DMS79 treated with DMSO at 0.1 percent for 48 hours (cell line): ENCODE results near the gene MT1X.

Experiments used
- DNase-seq: peaks from one replicate; lab custom pipeline; 2025; lab: John Stamatoyannopoulos, UW

MT1X gene

GRCh38 chr16:56679078-56679730, 3.1 kb upstream of the MT1X start:
- no peak for DNase-seq

DNA sequence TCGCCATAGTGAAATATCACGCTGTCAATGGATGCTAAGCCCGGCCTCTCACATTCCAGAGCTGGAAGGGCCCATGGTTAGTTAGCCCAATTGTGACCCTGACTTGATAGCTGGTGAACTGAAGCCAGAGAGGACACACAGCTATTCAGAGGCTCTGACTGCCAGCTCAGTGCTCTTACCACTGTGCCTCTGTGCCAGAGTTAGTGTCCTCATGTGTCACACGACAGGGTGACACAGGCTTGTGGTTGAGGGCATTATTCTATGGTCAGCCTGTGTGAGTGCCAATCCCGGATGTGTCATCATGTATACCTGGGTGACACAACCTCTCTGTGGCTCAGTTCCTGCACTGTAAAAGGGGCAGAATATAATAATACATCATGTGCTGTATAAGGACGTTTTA, 2.5 kb upstream of the MT1X start:
- no peak for DNase-seq

GRCh38 chr16:56682703-56683397, 580 bp downstream of the MT1X start:
- DNase-seq = no peak

DNA sequence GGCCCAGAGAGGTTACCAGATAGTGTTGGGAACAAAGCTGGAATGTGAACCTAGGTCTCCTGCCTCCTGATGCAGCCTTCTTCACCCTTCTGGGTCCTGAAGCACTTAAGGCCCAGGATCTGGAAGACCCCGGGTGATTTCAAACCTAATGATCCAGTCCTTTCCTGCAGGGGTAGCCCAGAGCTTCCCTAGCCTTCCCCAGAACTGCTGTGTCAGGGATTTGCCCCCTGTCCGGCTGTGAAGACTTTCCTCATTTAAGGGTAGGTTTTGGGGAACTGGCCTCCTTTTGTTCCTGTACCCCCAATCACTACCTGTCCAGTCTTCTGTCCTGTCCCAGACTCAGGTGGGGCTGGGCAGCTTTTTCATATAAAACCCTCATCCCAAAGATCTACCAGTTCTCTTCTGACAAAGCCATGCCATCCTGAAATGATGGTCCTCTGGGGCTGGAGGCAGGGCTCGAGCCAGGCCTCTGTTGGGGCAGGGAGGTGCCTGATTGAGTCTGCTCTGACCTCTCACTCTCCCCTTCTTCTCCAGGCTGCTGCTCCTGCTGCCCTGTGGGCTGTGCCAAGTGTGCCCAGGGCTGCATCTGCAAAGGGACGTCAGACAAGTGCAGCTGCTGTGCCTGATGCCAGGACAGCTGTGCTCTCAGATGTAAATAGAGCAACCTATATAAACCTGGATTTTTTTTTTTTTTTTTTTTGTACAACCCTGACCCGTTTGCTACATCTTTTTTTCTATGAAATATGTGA, 1.3 kb downstream of the MT1X start:
- DNase-seq = no peak

DNA sequence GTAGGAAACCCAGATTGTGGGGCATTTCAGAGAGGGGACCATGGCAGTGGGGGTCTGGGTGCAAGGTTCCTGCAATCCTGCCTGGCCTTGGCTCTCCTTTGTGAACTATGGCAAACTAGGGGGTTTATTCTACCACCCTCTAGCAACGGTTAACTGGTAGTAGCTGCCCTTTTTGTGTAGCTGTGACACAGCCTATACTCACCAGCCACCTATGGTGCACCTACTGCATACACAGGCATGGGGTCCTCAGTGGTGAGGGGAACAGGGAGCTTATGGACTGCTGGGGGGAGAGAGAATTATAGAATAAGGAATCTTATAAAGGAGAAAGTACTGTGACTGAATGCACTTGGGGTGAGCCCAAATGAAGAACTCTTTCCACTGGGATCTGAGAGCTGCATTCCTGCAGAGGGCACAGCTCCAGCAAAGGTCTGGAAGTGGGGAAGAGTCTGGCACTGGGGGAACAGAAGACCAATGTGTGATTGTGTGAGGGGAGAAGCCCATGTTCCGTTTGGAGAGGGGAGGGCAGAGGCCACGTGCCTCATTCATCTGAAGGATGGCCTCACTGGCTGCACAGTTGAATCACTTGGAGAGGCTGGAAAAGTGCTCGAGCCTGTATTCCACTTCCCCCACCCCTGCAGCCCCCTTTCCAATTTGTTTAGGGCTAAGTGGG, 2.1 kb downstream of the MT1X start:
- DNase-seq = no peak

DNA sequence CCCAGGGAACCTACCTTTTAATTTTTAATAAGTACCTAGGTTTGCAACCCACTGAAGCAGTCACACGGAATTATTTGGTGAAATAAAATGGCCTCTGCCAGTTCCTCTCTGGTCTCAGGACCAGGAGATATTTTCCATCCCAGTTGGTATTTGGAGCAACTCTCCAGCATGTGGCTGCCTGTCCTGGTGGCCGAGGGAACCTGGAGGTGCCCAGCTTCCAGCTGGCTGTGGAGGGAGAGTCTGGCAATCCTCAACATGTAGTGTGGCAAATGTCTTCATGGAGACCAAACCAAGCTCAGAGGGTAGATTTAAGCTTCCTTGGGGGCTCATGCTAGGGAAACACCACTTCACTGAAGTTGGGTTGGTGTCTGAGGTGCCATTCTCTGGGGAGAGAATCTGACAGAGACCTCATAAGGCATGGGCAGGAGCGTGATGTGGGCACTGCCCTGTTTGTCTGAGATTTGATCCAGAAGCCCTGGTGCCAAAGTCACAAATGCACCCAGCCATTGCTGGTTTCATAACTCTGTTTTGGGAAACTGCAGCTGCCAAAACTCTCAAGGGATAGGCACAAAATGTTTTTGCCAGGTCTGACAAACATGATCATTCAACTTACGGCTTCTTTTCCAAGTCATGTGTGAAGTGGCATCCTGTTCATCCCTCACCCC, 2.8 kb downstream of the MT1X start:
- no peak for DNase-seq

- no peak for DNase-seq
These were observed 4.5 kb downstream of the MT1X start for GRCh38 chr16:56686758-56687157.

DNA sequence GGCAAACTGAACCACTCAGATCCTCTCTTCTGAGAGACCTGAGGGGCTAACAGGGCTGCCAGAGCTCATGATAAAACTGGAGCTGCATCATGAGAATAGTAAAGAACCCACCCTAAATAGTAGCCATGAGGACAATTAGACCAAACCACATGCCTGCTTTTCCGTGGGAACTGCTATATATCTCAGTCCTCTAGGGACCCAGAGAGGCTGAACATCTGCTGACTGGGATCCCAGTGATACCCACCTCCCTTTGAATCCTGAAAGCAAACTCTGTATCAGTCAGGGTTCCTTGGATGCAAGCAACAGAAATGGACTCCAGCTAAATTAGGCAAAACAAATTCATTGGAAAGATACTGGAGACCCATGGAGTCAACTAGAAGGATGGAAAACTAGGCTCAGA, 6.5 kb downstream of the MT1X start:
- no peak for DNase-seq

DNA sequence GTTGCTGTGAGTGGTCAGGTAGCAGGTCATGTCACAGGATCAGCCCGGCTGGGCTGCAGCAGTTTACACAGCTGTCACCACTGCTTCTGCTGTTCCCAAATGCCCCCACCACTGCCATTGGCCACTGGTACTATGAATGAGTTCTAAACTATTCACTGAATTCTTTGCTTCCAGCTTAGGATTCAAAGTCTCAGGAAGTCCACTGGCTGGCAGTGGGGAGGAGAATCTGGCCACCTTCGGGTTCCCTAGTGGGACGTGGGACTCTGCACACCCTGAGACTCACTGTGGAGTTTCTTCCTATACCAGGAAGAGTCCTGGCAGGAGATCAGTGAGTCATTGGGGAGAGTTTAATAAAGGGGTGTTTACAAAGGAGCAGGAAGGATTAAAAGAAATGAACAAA, 6.9 kb downstream of the MT1X start:
- DNase-seq = no peak

DNA sequence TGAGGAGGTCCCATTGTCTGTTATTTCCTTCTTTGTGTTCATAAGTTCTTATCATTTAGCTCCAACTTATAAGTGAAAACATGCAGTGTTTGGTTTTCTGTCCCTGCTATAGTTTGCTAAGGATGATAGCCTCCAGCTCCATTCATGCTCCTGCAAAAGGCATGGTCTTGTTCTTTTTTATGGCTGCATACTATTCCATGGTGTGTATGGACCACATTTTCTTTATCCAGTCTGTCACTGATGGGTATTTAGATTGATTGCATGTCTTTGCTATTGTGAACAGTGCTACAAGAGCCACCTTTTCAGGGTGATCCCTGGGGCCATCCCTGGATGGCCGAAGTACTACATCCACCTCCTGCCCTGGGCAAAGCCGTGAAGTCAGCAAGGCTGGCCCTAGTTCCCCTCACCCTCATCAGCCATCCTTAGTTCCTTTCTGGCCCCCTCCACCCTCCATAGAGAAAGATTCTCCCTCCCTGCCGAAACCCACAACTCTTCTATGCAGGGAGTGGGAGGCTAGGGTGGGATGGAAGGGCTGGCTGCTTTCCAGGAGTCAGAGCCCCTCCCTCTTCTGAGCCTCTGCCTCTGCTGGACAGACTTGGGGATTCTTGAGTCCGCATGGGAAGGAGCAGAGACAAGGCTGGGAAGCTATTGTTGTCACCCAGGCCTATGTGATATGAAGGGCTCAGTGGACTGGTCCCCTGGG, 8.3 kb downstream of the MT1X start:
- DNase-seq = no peak

GRCh38 chr16:56691885-56692284, 9.6 kb downstream of the MT1X start:
- peak; percentile 66 for DNase-seq

- no peak for DNase-seq
These were observed 13.0 kb downstream of the MT1X start for GRCh38 chr16:56695246-56695645.

GRCh38 chr16:56697456-56698155, 15.3 kb downstream of the MT1X start:
- DNase-seq = no peak

GRCh38 chr16:56700195-56700594, 17.9 kb downstream of the MT1X start:
- DNase-seq = no peak

GRCh38 chr16:56700631-56701030, 18.4 kb downstream of the MT1X start:
- no peak for DNase-seq

DNA sequence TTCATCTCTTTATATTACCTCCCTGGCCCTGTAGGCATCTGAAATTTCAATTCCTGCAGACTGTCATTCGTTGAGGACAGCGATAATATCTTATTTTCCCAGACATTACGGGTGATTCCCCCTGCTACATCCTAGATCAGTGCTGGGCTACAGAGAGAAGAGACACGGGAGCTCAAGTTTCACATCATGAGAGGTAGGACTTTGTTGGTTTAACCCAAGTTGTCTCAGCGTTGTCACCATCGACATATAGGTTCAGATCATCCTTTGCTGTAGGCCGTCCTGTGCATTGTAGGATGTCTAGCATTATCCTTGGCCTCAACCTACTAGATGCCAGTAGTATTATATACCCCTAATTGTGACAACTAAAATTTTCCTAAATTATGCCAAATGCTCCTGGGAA, 19.3 kb downstream of the MT1X start:
- DNase-seq = no peak

- no peak for DNase-seq
These were observed 20.6 kb downstream of the MT1X start for GRCh38 chr16:56702836-56703235.

DNA sequence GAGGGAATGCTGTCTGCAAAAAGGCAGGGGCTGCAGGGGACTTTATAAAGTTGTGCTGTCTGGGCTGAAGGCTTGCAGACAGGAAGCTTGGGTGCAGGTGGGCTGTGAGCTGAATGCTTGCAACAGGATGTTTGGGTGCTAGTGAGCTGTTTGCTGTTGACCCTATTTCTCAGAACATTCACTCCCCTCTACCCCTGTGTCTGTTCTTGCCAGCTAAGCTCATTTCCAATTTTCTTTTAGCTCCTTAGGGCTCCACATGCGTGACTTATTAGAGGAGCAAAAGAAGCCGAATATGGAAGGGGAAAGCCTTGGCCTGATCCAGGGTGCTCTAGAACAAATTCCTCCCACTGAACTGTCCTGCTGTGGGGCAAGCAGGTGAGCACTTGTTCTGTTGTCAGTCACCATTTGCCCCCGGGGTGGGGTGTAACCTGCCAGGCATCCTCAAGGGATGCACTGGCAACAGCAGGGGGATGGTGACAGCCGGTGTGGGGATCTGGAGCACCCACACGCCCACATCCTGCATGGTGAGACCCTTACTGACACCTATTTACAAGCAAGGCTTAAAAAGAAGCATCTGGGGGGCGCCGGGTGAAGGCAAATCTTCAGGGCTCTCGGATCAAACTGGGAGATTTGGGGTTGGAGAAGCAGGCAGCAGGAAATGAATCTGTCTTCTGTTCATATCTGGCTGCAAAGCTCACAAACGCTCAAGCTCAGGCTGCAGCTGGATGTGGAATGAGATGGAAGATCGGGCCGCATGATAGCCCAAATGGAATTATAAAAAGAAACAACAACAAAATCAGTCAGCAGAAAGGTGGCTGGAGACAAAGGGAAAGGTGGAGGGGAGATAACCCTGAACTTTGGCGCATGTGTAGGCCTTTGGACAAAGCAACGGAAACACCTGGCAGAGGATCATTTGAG, 26.5 kb downstream of the MT1X start:
- DNase-seq = no peak

DNA sequence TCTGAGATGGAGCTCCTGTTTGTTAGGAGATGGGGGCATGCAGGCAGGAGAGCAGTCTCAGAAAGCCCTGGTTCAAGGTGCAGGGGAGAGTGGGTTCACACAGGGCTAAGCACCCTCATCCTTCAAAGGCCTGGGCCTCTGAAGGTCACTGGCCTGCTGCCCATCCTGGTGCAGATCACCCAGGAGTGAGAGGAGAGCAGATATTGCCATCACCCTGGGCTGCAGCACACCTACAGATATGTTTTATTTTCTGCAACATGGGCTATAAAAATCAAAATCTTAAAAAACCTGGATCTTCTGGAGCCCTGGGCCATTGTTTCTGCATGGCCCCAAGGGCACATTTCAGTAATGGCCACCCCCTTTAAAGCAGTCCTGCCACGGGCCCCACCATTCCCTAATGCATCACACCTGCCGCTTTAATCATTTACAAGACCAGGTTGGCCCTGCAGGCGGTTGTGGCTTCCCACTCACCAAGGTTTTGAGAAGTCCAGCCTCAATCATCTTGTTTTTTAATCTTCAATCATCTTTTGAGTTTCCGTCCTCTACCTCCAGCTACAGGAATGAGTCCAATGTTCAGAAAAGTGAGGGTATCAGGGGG, 27.3 kb downstream of the MT1X start:
- no peak for DNase-seq
